Psoas muscle (tissue), 8 donors: ENCODE results near the gene FBXW7. TPM values are rescaled to one million over a fixed set of nuclear protein-coding genes. Genes with fewer than 3 reads are reported as not detected.
A peak's percentile ranks its signal among the peaks of the same experiment; 100 is the strongest.

Source experiments
- ATAC-seq, 4 donors: fragments of 200-7000 bp; cut with Tn5 transposase; one replicate each; pipeline ENCODE4 v1.9.1; 2020; ENCODE audit warnings: moderate library complexity in 3 of 4, mild to moderate bottlenecking in 2 of 4
- DNase-seq, 2 donors: peaks; one replicate each; pipeline ENCODE4 v3.0.0-alpha.2; 2020
- H3K27ac ChIP-seq: fragments of 200-600 bp; one replicate; pipeline ENCODE4 v1.8.0; 2022
- H3K27me3 ChIP-seq, 3 donors: fragments of 200-600 bp in 1 of 3; one replicate each; pipeline versions ENCODE4 v1.6.1 to v1.8.0; 2013 to 2022; ENCODE audit warnings: low read length in 2 of 3, mild to moderate bottlenecking in 2 of 3, moderate library complexity in 1 of 3; ENCODE audit not compliant: insufficient read depth in 3 of 3
- H3K36me3 ChIP-seq, 2 donors: fragments of 200-600 bp in 1 of 2; one replicate each; pipeline versions ENCODE4 v1.6.1 to v1.8.0; 2013 to 2022; ENCODE audit warnings: low read depth in 1 of 2, mild to moderate bottlenecking in 1 of 2, moderate library complexity in 1 of 2; ENCODE audit not compliant: insufficient read depth in 1 of 2
- H3K4me1 ChIP-seq: fragments of 200-600 bp; one replicate; pipeline ENCODE4 v1.8.0; 2022
- H3K4me3 ChIP-seq: fragments of 200-600 bp; one replicate; pipeline ENCODE4 v1.8.0; 2022; ENCODE audit warnings: mild to moderate bottlenecking
- H3K9me3 ChIP-seq: fragments of 200-600 bp; one replicate; pipeline ENCODE4 v1.8.0; 2022
- CTCF ChIP-seq: fragments of 200-600 bp; IDR thresholded peaks from one replicate; pipeline ENCODE4 v1.8.0; 2022; ENCODE audit warnings: antibody characterized with exemption
- WGBS, 3 donors: extraction: QIAGEN DNeasy Blood & Tissue Kit; methylation state at CpG; one replicate each; pipeline versions ENCODE4 v1.1.6 to v1.1.7; 2013; 5-methylcytosine and 5-hydroxymethylcytosine counted together
- intact Hi-C, 2 donors: fragments of 100-400 bp; cut with DNase I; formaldehyde crosslinking; loops; one replicate each; pipeline versions ENCODE4 v1.11.0 to v1.14.2; 2022
- polyA plus RNA-seq, 3 donors: library from polyadenylated mRNA; stranded (reverse); fragments of 200-250 nt; gene quantifications; one replicate each; pipeline ENCODE4 v1.2.3, GENCODE V29; 2013
- total RNA-seq, 4 donors: library from RNA; stranded (reverse); fragmentation: NEBNext Ultra II Directional in 2 of 4; extraction: Animal tissue kit (Norgen Biotek cat#: 25700) in 2 of 4; gene quantifications; one replicate each; pipeline versions ENCODE4 v1.2.1 to v1.2.4, GENCODE V29; 2021 to 2023
- donor health status: healthy with polysubstance abuse.
- donor health status: DM: no; HTN: no; CAD: no; lungs with moderate emphysema.
- donor health status: Bipolar disorder and iron deficiency.
- donor health status: healthy.
- donor health status: DM: yes; HTN: yes; CAD: no.
- donor health status: DM: no; HTN: no; CAD: no.
- donor health status: DM: no; HTN: no; CAD: no.
- donor health status: DM: yes; HTN: yes; CAD: no.

Gene FBXW7
- total and polyA plus RNA-seq, 7 donors, result 9.8 to 41.1 (median 28.7) TPM

- Histone ChIP-seq H3K27me3 (no peaks in the 10 kb centered on the region), H3K4me3 (no peak overlapping the region), H3K9me3 (no peaks in the 10 kb centered on the region), H3K27ac (no peak overlapping the region), H3K36me3 (no peaks in the 10 kb centered on the region), H3K4me1 (no peaks in the 10 kb centered on the region)
- no peak for DNase-seq
- no peak for TF ChIP-seq CTCF
- intact Hi-C loops, result no loop called here
- WGBS, 3 donors, result 78 to 80% (median 78%) methylated on average over 6 of the region's 6 CpGs
- ATAC-seq, result no peak
Measured at GRCh38 chr4:152281822-152282221, 254.1 kb downstream of the FBXW7 start.

DNA sequence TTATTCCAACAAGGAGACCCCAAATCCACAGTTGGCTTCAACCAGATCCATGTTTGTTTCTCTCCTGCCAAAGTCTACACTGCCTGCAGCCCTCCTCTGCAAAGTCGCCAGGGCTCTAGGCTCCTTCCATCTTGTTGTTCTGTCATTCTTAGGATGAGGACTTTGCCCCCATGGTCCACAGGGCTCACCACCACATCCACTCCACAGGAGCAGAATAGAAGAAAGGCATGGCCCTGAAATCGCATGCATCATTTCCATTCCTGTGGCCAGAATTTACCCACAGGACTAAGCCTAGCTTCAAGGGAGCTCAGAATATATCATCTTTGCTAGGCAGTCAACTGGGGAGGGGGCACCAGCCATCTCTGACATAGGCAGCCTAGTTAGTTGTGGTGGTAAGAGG, 254.7 kb downstream of the FBXW7 start:
- WGBS, 3 donors, result 90 to 95% (median 93%) methylated on average over 2 of the region's 2 CpGs
- TF ChIP-seq CTCF, result no peak
- no peaks in the 10 kb centered on the region for H3K27me3 ChIP-seq
- H3K27ac ChIP-seq, result no peak overlapping the region
- no peaks in the 10 kb centered on the region for H3K36me3 ChIP-seq
- intact Hi-C loops, result no loop called here
- H3K9me3 ChIP-seq, result no peaks in the 10 kb centered on the region
- ATAC-seq (no peak), DNase-seq (no peak)
- H3K4me1 ChIP-seq, result no peaks in the 10 kb centered on the region
- no peak overlapping the region for H3K4me3 ChIP-seq

DNA sequence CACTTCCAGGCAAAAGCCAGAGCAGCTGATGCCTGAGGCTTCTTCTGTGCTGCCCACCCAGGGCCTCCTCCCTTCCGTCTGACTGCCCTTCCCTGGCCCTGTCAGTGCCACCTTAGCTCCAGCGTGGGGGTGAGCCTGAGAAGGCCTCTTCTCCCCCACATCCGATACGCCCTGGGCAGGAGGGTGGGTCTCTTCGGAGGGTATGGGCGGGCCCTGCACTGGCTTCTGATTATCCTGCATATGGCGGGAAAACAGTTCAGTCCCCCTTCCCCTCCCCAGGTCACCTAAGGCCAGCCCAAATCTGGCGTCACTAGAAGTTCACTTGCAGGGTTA, 256.7 kb downstream of the FBXW7 start:
- no peaks in the 10 kb centered on the region for H3K4me1 ChIP-seq
- no peaks in the 10 kb centered on the region for H3K36me3 ChIP-seq
- WGBS, 3 donors, result 84 to 90% (median 87%) methylated on average over 8 of the region's 8 CpGs
- H3K9me3 ChIP-seq, result no peaks in the 10 kb centered on the region
- no peaks in the 10 kb centered on the region for H3K27me3 ChIP-seq
- ATAC-seq, result no peak
- no peak overlapping the region for H3K27ac ChIP-seq
- no peak overlapping the region for H3K4me3 ChIP-seq
- no peak for TF ChIP-seq CTCF
- DNase-seq, result no peak
- intact Hi-C loops, result no loop called here

GRCh38 chr4:152278505-152279233, 257.2 kb downstream of the FBXW7 start:
- 74 to 79% (median 76%) methylated on average over 9 of the region's 9 CpGs for WGBS, 3 donors
- H3K4me3 ChIP-seq, result no peak overlapping the region
- H3K27me3 ChIP-seq, result no peaks in the 10 kb centered on the region
- H3K4me1 ChIP-seq, result no peaks in the 10 kb centered on the region
- intact Hi-C loops, result no loop called here
- H3K27ac ChIP-seq, result no peak overlapping the region
- H3K36me3 ChIP-seq, result no peaks in the 10 kb centered on the region
- H3K9me3 ChIP-seq, result no peaks in the 10 kb centered on the region
- TF ChIP-seq CTCF, result no peak
- ATAC-seq (no peak), DNase-seq (no peak)

- DNase-seq (no peak), ATAC-seq (peak in 2 of 4 donors; percentile 42 to 45)
- Histone ChIP-seq H3K27ac (no peak overlapping the region), H3K4me1 (no peaks in the 10 kb centered on the region), H3K4me3 (no peak overlapping the region), H3K36me3 (no peaks in the 10 kb centered on the region), H3K9me3 (no peaks in the 10 kb centered on the region), H3K27me3 (no peaks in the 10 kb centered on the region)
- no peak for TF ChIP-seq CTCF
- intact Hi-C loops, result no loop called here
Measured at GRCh38 chr4:152278172-152278504, 257.8 kb downstream of the FBXW7 start.
